Measurements from ENCODE around the gene PLA2G2F. TPM values are rescaled to one million over a fixed set of nuclear protein-coding genes. Genes with fewer than 3 reads are reported as not detected.

The PLA2G2F gene
- total RNA-seq, 2 experiments from 2014 or later: not detected

DNA sequence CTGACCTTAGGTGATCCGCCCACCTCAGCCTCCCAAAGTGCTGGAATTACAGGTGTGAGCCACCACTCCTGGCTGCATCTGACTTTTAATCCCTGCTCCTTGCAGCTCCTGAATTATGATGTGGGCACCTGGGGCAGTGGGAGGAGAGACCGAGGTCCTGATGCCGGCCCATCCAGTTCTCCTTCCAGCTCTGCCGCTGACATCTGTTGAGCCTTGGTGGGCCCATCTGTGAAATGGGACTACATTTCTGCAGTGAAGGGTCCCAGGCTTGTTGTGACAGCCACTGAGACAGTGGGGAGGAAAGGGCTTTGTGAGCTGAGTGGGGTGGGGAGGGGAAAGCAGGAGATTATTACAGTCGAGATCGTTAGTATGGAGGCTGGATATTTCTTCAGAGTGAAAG lies 11.8 kb downstream of the PLA2G2F start:
- Mint-ChIP-seq H3K9me3 (no peaks in the 10 kb centered on the region), H3K36me3 (ENCODE audit: low read depth) (no peaks in the 10 kb centered on the region), H3K27me3 (no peaks in the 10 kb centered on the region), H3K4me3 (peak overlapping the region; percentile 20), H3K27ac (no peak overlapping the region), H3K4me1 (ENCODE audit: low read depth) (peaks cover 12% of the 10 kb centered on the region)
- ChIA-PET CTCF (interaction anchor here (1.0 to 1.2 kb wide), 2 partner anchors 176 to 269 kb away, joined by 3 to 4 read pairs; partner anchors contain the start of gene OTUD3), POLR2A (no interaction called here)
- Histone ChIP-seq H3K27me3 (ENCODE audit: control insufficient read depth in 1 of 2, insufficient read depth in 2 of 2, low read length in 2 of 2) (no peaks in the 10 kb centered on the region), H3K27ac (ENCODE audit: low read depth in 1 of 2, low read length in 2 of 2) (no peak overlapping the region), H3K4me3 (ENCODE audit: low read length) (no peak overlapping the region), H3K9me3 (ENCODE audit: control insufficient read depth in 1 of 2, insufficient read depth in 1 of 2, low read length in 2 of 2) (no peaks in the 10 kb centered on the region), H3K36me3 (ENCODE audit: insufficient read depth, low read length) (no peaks in the 10 kb centered on the region), H3K4me1 (ENCODE audit: insufficient read depth, low read length) (peaks cover 21% of the 10 kb centered on the region)
- no peak for DNase-seq
- no peak for ATAC-seq (ENCODE audit: poor library complexity)
- intact Hi-C loops (cut with DNase I, micrococcal nuclease): loop anchor here (5.0 to 10.0 kb wide), 3 partner anchors 386 to 434 kb away; no protein-coding TSS in a partner anchor
- TF ChIP-seq, protein P1, sequence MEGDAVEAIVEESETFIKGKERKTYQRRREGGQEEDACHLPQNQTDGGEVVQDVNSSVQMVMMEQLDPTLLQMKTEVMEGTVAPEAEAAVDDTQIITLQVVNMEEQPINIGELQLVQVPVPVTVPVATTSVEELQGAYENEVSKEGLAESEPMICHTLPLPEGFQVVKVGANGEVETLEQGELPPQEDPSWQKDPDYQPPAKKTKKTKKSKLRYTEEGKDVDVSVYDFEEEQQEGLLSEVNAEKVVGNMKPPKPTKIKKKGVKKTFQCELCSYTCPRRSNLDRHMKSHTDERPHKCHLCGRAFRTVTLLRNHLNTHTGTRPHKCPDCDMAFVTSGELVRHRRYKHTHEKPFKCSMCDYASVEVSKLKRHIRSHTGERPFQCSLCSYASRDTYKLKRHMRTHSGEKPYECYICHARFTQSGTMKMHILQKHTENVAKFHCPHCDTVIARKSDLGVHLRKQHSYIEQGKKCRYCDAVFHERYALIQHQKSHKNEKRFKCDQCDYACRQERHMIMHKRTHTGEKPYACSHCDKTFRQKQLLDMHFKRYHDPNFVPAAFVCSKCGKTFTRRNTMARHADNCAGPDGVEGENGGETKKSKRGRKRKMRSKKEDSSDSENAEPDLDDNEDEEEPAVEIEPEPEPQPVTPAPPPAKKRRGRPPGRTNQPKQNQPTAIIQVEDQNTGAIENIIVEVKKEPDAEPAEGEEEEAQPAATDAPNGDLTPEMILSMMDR (IDR thresholded peaks at IDR 0.05): no peak

DNA sequence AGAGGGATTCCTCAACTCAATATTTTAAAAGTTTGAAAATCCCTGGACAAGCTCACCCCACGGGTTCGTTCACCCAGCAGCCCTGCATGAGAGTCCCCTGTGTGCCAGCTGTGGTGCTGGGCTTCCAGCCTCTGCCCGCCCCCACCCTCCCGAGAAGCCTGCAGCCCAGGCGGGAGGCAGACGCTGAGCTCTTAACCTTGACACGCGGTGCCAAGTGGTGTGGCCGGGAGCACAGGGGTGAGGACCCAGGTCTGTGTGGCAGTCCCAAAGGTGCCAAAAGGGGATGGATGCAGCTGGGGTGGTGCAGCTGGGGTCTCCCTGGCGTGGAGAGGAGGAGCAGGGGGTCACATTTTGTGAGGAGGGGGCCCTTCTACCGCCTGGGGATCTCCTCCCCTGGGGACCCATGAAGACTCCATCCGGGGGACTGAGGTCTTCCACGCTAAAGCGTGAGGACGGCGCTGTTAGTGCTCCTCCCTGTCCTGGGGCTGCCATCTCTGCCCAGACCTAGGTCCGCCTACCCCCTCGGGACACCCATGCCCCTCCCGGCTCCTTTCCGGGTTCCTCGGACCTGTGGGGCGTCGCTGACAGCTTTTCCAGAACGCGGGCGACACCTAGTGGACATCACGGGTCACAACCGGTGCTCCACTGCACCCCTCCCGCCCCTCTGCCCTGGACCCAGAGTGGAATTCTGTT lies 12.9 kb downstream of the PLA2G2F start:
- POLR2A ChIA-PET: interaction anchor here (0.8 kb wide), 1 partner anchor 9 kb away, joined by 3 read pairs; no protein-coding TSS in a partner anchor
- ATAC-seq (ENCODE audit: poor library complexity) (peak; percentile 91), DNase-seq (peak; percentile 64 to 87 (median 73))
- Mint-ChIP-seq H3K36me3 (ENCODE audit: low read depth) (no peaks in the 10 kb centered on the region), H3K4me1 (ENCODE audit: low read depth) (peaks cover 12% of the 10 kb centered on the region), H3K4me3 (peak overlapping the region; percentile 81), H3K9me3 (no peaks in the 10 kb centered on the region), H3K27me3 (no peaks in the 10 kb centered on the region), H3K27ac (no peak overlapping the region)
- intact Hi-C loops (cut with DNase I, micrococcal nuclease): loop anchor here (1.0 to 10.0 kb wide), 6 partner anchors 43 to 435 kb away; no protein-coding TSS in a partner anchor
- Histone ChIP-seq H3K4me1 (ENCODE audit: insufficient read depth, low read length) (peaks cover 21% of the 10 kb centered on the region), H3K36me3 (ENCODE audit: insufficient read depth, low read length) (no peaks in the 10 kb centered on the region), H3K27me3 (ENCODE audit: control insufficient read depth in 1 of 2, insufficient read depth in 2 of 2, low read length in 2 of 2) (no peaks in the 10 kb centered on the region), H3K4me3 (ENCODE audit: low read length) (peak overlapping the region; percentile 62), H3K27ac (ENCODE audit: low read depth in 1 of 2, low read length in 2 of 2) (no peak overlapping the region), H3K9me3 (ENCODE audit: control insufficient read depth in 1 of 2, insufficient read depth in 1 of 2, low read length in 2 of 2) (no peaks in the 10 kb centered on the region)
- CTCF ChIA-PET: interaction anchor here (0.5 to 2.4 kb wide), 16 partner anchors 11 to 1629 kb away, joined by 3 to 18 read pairs (median 4); no protein-coding TSS in a partner anchor
- TF ChIP-seq, protein P1 (IDR thresholded peaks at IDR 0.05): peak; percentile 91

GRCh38 chr1:20152599-20152930 lies 13.4 kb downstream of the PLA2G2F start:
- Mint-ChIP-seq H3K4me1 (ENCODE audit: low read depth) (peaks cover 12% of the 10 kb centered on the region), H3K27me3 (no peaks in the 10 kb centered on the region), H3K4me3 (peak overlapping the region; percentile 81), H3K9me3 (no peaks in the 10 kb centered on the region), H3K27ac (no peak overlapping the region), H3K36me3 (ENCODE audit: low read depth) (no peaks in the 10 kb centered on the region)
- H3K9me3 ChIP-seq (ENCODE audit: control insufficient read depth in 1 of 2, insufficient read depth in 1 of 2, low read length in 2 of 2): no peaks in the 10 kb centered on the region
- TF ChIP-seq, protein P1 (IDR thresholded peaks at IDR 0.05): peak; percentile 51
- H3K27me3 ChIP-seq (ENCODE audit: control insufficient read depth in 1 of 2, insufficient read depth in 2 of 2, low read length in 2 of 2): no peaks in the 10 kb centered on the region
- ATAC-seq (ENCODE audit: poor library complexity) (no peak), DNase-seq (no peak)
- H3K4me3 ChIP-seq (ENCODE audit: low read length): peak overlapping the region; percentile 62
- ChIA-PET POLR2A (interaction anchor here (0.8 kb wide), 1 partner anchor 9 kb away, joined by 3 read pairs; no protein-coding TSS in a partner anchor), CTCF (interaction anchor here (0.6 to 2.4 kb wide), 14 partner anchors 10 to 239 kb away, joined by 3 to 18 read pairs (median 4); no protein-coding TSS in a partner anchor)
- H3K36me3 ChIP-seq (ENCODE audit: insufficient read depth, low read length): no peaks in the 10 kb centered on the region
- H3K27ac ChIP-seq (ENCODE audit: low read depth in 1 of 2, low read length in 2 of 2): no peak overlapping the region
- H3K4me1 ChIP-seq (ENCODE audit: insufficient read depth, low read length): peaks cover 21% of the 10 kb centered on the region
- intact Hi-C loops (cut with DNase I, micrococcal nuclease): loop anchor here (1.0 to 10.0 kb wide), 6 partner anchors 43 to 435 kb away; no protein-coding TSS in a partner anchor

Measured in CD4-positive, alpha-beta T cell (primary cell).